GM19468 (cell line): ENCODE results near the gene ORC1.

Source experiments
- ATAC-seq: cut with Tn5 transposase; IDR thresholded peaks from one replicate; pipeline ENCODE4 v1.9.1; 2021; ENCODE audit warnings: mild to moderate bottlenecking, moderate library complexity, moderate number of reproducible peaks; ENCODE audit not compliant: unreplicated experiment; ENCODE audit errors: extremely low read depth

ORC1 gene

GRCh38 chr1:52404116-52404974 is at the start of gene ORC1, which contains the start of gene PRPF38A:
ORC1 (minus strand) TSS chr1:52404423; CDS start chr1:52402223, 2,200 bp downstream.
PRPF38A (plus strand) TSS chr1:52404602; CDS start chr1:52404750, 148 bp downstream.
- peak; percentile 82 for ATAC-seq

GRCh38 chr1:52444463-52444862 is 40.2 kb upstream of the ORC1 start:
- no peak for ATAC-seq

GRCh38 chr1:52439976-52440375 is 35.8 kb upstream of the ORC1 start:
- no peak for ATAC-seq

- no peak for ATAC-seq
These were observed 32.6 kb upstream of the ORC1 start for GRCh38 chr1:52436817-52437216.

- no peak for ATAC-seq
These were observed 31.4 kb upstream of the ORC1 start for GRCh38 chr1:52435650-52436049.

GRCh38 chr1:52435211-52435610 is 31.0 kb upstream of the ORC1 start:
- ATAC-seq: no peak

- ATAC-seq: no peak
These were observed 28.6 kb upstream of the ORC1 start for GRCh38 chr1:52432807-52433206.

GRCh38 chr1:52427152-52427551 is 22.9 kb upstream of the ORC1 start:
- ATAC-seq: no peak

- ATAC-seq: no peak
These were observed 22.1 kb upstream of the ORC1 start for GRCh38 chr1:52426371-52426770.

GRCh38 chr1:52424813-52425212 is 20.6 kb upstream of the ORC1 start:
- ATAC-seq: no peak

- no peak for ATAC-seq
These were observed 20.0 kb upstream of the ORC1 start for GRCh38 chr1:52424231-52424636.

- ATAC-seq: no peak
These were observed 19.5 kb upstream of the ORC1 start for GRCh38 chr1:52423771-52424170.

GRCh38 chr1:52423055-52423454 is 18.8 kb upstream of the ORC1 start:
- no peak for ATAC-seq

- ATAC-seq: no peak
These were observed 16.5 kb upstream of the ORC1 start for GRCh38 chr1:52420713-52421112.

GRCh38 chr1:52416811-52417210 is 12.6 kb upstream of the ORC1 start:
- ATAC-seq: no peak

- no peak for ATAC-seq
These were observed 10.7 kb upstream of the ORC1 start for GRCh38 chr1:52414942-52415341.

GRCh38 chr1:52413410-52413989 is 9.3 kb upstream of the ORC1 start:
- ATAC-seq: no peak

- no peak for ATAC-seq
These were observed 734 bp upstream of the ORC1 start for GRCh38 chr1:52404975-52405338.

- no peak for ATAC-seq
These were observed 582 bp downstream of the ORC1 start for GRCh38 chr1:52403566-52404115.

- ATAC-seq: no peak
These were observed 1.4 kb downstream of the ORC1 start for GRCh38 chr1:52402860-52403240.

- no peak for ATAC-seq
These were observed 4.1 kb downstream of the ORC1 start for GRCh38 chr1:52400131-52400530.
